ENCODE data around the gene FEN1.

FEN1 gene, protein sequence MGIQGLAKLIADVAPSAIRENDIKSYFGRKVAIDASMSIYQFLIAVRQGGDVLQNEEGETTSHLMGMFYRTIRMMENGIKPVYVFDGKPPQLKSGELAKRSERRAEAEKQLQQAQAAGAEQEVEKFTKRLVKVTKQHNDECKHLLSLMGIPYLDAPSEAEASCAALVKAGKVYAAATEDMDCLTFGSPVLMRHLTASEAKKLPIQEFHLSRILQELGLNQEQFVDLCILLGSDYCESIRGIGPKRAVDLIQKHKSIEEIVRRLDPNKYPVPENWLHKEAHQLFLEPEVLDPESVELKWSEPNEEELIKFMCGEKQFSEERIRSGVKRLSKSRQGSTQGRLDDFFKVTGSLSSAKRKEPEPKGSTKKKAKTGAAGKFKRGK

DNA sequence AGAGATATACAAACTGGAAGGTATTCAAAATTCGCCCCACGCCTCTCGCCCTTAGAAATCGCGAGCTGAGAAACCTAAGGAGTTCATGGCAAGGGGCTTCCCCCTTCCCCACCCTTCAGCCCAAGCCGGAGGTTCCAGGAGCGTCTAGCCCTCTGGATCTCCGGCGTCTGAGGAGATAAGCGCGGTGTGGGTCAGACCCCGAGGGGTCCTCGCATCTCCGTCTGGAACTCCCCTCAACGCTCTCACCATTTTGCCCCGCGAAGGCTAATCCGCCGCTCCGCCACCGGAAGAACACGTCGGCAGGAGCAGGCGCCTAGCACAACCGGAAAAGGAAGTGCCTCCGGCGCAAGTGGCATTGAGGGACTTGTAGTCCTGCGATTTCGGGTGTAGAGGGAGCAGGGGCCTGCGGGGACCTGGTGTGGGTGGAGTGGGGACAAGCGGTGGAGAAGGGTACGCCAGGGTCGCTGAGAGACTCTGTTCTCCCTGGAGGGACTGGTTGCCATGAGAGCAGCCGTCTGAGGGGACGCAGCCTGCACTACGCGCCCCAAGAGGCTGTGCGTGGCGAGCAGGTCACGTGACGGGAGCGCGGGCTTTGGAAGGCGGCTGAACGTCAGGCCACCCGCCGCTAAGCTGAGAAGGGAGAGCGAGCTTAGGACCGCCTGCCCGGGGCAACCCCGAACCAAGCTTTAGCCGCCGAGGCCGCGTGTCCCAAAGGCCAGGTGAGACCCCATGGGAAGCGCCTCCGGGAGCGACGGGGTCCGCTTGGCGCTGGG, at the start of gene FEN1, which contains the start of gene TMEM258:
TSS of gene FEN1 (plus strand) at position 602 of the 773 bp plus-strand sequence. CDS start 2,451 bp downstream, outside the sequence.
TSS of gene TMEM258 (minus strand) at position 290 of the 773 bp plus-strand sequence. CDS start at position 249, 41 bp downstream.
- DNase-seq (ENCODE audit: extremely low read depth in 1 of 2, low read depth in 1 of 2): peak; percentile 70 to 81

DNA sequence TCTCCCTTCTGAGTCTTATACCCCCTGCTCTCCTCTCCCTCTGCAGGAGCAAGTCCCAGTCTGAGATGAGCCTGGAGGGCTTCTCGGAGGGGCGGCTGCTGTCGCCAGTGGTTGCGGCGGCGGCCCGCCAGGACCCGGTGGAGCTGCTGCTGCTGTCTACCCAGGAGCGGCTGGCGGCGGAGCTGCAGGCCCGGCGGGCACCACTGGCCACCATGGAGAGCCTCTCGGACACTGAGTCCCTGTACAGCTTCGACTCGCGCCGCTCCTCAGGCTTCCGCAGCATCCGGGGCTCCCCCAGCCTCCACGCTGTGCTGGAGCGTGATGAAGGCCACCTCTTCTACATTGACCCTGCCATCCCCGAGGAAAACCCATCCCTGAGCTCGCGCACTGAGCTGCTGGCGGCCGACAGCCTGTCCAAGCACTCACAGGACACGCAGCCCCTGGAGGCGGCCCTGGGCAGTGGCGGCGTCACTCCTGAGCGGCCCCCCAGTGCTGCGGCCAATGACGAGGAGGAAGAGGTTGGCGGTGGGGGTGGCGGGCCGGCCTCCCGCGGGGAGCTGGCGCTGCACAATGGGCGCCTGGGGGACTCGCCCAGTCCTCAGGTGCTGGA, 49.1 kb upstream of the FEN1 start:
- DNase-seq (ENCODE audit: extremely low read depth in 1 of 2, low read depth in 1 of 2): no peak

DNA sequence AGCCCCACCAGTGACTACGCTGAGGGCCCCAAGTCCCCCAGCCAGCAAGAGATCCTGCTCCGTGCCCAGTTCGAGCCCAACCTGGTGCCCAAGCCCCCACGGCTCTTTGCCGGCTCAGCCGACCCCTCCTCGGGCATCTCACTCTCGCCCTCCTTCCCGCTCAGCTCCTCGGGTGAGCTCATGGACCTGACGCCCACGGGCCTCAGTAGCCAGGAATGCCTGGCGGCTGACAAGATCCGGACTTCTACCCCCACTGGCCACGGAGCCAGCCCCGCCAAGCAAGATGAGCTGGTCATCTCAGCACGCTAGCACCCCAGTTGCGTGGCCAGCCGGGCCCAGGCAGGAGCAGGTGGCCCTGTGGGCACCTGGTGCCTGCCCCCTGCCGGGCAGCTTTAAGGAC, 48.5 kb upstream of the FEN1 start:
- no peak for DNase-seq (ENCODE audit: extremely low read depth in 1 of 2, low read depth in 1 of 2)

DNA sequence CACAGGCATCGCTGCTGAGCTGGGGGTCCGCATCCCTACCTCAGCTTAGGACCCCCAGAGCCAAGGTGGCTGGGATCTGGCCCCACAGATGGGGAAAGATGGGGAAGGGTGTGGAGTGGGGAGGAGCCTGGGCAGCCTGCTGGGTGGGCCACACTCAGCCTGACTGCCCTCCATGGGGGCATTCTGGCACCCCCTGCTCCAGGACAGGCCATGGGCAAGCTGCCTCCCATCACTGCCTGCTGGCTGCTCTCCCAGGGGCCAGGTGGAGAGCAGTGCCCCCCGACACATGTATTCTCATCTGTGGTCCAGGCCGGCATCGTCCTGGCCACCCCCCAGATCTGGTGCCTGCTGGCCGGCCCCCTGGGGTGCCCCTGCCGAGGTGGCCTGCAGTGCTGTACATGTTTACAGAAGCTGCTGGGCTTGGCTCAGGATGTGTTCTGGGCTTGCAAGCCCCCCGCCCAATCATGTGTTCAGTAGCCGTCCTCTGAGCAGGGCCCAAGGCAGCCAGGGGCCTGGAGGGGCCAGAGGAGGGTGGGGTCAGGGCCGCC, 48.0 kb upstream of the FEN1 start:
- no peak for DNase-seq (ENCODE audit: extremely low read depth in 1 of 2, low read depth in 1 of 2)

DNA sequence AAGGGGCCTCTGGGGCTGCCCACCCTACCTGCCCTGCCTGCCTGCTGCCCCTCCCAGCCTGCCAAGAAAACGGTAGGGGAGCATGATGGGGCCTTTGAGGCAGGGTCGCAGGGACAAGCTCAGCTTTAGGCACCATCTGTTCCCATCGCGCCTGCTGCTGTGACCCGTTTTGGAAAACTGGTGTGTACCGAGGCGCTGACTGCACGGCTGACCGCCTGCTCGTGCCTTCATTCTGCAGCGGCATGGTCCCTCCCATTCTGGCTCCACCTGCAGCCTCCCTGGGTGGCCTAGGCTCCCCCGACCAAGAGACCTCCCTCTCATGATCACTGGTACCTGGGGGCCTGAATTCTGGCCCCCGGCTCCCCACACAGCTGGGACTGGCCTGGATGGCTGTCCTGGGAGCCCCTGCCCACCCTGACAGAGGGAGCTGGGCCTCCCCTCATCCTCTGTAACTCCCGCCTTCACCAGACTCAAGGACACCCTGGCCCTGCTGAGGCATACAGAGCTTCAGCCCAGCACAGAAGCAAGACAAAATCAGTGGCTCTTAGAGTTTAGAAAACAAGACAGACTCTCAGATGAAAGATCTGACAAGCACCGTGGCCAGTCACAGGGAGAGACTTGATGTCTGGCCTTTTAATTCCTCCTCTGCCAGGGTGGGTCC, 46.8 kb upstream of the FEN1 start:
- no peak for DNase-seq (ENCODE audit: extremely low read depth in 1 of 2, low read depth in 1 of 2)

DNA sequence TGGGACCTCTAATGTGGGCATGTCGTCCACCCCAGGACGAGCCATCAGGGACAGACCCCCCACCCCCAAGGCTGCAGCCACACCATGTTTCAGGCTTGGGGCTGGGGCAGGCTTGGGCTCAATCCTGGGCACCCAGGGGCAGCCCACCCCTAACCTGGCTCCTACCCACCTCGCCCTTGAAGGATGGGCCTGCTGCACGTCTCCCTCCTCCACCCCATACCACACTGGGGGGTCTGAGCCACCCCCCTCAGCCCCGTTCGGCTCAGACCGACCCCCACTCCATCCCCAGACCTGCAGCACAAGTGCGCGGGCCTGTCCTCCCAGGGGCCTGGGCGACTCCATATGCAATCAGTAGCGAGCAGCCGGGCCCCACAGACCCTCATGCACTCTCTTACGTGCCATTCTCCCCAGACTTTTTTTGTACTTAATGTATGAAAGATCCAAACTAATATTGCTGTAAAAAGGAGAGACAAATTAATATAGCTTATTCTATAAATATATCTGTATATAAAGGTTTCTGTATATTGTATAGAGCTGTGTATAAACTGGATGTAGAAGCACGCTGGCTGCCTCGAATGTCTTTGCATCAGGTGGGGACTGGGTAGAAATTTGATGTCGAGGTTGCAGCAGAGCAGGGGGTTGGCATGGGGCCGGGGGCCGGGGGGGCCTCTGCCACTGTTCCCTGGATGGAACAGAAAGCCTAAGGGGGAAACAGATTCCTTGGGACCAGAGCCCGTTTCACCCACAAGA, 46.1 kb upstream of the FEN1 start:
- no peak for DNase-seq (ENCODE audit: extremely low read depth in 1 of 2, low read depth in 1 of 2)

DNA sequence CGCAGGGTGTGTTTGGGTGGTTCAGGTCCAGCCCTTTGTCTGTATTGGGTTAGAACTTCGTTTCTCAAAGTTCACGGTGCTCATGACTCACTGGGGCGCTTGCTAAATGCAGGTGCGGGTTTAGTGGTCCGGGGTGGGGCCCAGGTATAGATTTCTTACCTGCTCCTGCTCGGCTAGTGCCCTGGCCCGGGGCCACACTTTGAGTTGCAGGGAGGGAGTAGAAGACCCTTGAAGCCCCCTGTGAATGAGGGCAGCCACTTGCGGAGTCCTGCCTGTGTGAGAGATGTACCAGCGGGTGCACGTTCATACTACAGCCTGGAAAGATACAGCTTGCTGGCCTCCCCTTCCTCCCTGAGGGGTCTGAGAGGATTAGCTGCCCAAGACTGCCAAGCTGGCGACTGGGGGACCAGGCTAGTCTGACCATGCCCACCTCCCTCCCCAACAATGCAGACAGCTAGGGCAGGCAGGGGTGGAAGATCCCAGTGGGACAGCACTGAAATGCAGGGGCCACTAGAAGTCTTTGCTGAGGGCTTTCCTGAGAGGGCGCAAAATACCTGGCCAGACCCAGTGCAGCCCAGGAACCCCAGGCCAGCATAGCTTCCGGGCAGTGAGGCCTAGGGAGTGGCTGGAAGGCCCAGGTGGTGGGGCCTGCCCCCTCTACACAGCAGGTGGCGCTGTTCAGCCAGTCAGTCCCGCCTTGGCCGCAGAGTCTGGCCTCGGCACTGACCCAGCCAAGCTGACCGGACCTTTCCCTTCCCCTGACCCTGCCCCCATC, 45.3 kb upstream of the FEN1 start:
- no peak for DNase-seq (ENCODE audit: extremely low read depth in 1 of 2, low read depth in 1 of 2)

DNA sequence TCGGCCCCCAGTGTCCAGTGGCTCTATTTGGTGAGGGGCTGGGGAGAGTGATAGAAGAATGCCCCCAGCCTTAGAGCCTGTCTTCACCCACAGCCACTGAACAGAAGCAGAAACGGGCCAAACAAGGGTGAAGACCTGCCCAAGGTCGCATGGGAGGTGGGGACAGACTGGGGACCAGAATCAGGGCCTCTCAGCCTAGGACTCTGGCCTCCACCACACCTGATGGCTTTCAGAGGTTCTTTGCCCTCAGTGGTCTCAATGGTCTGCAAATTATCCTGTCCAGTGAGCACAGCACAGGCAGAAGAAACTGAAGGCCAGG, 44.8 kb upstream of the FEN1 start:
- DNase-seq (ENCODE audit: extremely low read depth in 1 of 2, low read depth in 1 of 2): no peak

DNA sequence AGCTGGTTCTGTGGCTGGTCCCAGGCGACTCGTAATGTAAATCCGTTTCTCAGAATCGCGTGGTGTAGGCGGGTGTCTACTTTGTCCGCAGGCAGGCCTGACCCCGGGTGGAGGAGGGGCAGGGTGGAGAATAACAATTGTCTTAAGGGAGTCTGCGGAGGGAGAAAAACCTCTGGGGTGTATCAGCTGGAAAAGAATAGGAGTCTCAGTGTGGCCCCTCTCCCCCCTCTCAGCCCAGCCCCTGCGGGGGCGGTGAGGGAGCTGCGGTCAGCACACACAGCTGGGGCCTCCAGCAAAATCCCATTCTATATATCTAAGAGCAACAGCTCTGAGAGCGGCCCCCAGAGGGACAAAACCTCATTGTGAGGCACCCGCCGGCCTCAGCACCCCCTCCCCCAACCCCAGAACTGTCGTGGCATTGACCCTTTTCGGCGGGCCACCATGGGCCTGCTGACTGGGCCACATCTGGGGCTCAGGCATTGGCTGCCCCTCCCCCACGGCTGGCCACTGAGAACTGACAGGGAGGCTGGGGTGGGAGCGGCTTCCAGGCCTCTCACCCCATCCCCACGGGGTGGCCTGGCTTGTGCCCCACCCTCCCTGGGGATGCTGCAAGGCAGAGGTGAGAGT, 43.0 kb upstream of the FEN1 start:
- no peak for DNase-seq (ENCODE audit: extremely low read depth in 1 of 2, low read depth in 1 of 2)

DNA sequence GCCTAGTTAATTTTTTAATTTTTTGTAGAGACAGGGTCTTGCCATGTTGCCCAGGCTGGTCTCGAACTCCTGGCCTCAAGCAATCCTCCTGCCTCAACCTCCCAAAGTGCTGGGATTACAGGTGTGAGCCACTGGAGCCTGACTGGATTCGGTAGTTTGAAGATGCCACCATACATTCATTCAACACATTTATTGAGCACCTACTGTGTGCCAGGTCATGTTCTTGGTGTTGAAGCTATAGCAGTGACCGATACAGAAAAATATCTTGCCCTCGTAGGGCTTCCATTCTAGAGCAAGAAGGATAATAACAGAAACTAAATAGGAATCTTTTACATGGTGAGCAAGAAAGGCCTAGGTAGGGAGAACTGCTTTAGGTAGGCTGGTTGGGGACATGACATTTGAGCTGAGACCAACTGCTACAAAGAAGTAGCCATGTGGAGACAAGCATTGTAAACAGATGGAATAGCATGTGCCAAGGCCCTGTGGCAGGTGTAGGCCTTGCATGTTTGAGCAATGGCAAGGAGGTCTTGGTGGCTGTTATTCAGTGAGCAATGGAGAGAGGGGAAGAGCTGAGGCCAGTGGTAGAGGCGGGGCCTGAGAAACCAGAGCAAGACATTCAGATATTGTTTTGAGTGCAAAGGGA, 42.0 kb upstream of the FEN1 start:
- DNase-seq (ENCODE audit: extremely low read depth in 1 of 2, low read depth in 1 of 2): no peak

DNA sequence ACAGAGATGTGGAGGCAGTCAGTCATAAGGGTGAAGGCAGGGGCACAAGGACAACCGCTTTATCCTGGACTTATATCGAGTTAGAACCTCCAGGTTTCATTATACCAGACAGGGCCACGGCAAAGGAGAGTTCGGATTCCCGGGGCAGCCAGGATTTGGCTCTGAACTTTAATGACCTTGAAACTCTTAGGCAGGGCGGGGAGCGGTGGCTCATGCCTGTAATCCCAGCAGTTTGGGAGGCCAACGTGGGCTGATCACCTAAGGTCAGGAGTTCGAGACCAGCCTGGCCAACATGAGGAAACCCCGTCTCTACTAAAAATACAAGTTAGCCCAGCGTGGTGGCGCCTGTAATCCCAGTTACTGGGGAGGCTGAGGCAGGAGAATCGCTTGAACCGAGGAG, 41.3 kb upstream of the FEN1 start:
- no peak for DNase-seq (ENCODE audit: extremely low read depth in 1 of 2, low read depth in 1 of 2)

DNA sequence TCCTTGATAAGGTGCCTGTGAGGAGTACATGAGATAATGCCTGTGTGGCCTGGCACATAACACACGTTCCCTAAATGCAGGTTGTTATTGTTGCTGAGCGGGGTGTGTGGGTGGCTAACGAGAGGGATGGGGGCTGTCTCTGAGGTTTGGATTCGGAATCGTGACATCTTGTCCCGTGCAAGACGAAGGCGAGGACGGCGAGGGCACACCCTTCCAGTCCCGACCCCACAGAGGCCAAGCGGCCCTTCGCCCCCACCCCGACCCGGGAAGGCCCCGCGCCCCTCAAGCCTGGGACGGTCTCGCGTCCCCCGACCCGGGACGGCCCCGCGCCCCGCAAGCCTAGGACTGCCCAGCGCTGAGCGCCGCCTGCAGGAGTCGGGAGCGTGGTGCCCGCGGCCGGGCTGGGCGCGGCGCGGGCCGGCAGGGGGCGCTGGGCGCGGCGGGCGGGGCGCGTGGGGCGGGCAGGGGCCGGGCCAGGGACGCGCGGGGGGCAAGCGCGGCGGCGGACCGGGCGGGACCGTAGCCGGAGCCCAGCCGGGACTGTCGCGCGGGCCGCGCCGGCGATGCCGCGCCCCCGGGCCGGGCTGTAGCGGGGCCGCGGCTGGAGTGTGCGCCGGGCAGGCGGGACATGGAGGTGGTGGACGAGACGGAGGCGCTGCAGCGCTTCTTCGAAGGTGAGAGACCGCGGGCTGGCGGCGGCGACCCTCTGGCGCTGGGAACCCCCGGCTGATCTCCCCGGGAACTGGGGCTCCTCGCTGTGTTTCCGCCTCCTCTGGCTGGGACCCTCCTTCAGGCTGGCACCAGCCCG, 40.4 kb upstream of the FEN1 start, which contains the start of gene MYRF:
TSS of gene MYRF (plus strand) at position 520 of the 808 bp plus-strand sequence. CDS start at position 629, 109 bp downstream.
- DNase-seq (ENCODE audit: extremely low read depth in 1 of 2, low read depth in 1 of 2): no peak

DNA sequence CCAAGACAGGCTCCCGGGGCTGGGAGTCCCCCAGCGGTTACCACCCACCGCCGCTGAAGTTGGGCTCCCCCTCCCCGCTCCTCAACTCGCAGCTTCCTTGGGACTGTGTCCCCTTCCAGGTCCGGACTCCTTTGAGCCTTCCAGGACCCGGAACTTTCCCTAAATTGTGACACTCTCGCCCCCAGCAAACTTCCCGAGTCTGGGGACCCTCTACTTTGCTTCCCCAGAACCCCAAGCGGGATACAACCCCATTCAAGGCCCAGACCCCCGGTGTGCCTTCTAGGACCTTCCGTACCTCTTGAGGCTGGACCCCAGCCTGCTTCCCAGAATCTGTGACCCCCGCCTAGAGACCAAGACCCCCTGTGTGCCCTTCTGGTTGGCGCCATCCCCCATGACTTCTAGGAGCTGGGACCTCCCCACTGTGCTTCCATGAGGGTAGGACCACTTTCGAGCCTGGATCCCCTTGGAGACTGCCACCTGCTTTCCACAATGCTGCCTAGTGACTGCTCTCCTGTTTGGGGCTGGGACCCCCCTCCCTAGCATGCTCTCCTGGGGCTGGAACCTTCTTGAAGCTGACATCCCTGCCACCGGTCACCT, 39.7 kb upstream of the FEN1 start:
- no peak for DNase-seq (ENCODE audit: extremely low read depth in 1 of 2, low read depth in 1 of 2)

DNA sequence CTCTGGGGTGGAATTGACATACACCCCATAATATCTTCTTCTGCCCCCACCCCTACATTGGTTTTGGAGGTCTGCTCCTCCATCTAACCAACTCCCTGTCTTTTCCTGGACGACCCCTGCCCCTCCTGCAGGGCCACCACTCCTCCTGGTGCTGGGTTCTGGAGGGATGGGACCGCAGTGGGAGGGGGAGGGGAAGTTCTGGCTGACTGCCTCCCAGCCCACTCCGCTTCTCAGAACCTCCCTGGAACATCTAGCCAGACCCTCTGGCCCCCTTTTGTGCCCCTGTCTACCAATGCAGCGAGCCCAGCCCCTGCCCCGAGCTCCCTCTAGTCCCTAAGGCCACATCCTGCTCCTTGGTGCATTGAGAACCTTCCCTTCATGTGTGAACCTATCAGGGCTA, 39.0 kb upstream of the FEN1 start:
- no peak for DNase-seq (ENCODE audit: extremely low read depth in 1 of 2, low read depth in 1 of 2)

DNA sequence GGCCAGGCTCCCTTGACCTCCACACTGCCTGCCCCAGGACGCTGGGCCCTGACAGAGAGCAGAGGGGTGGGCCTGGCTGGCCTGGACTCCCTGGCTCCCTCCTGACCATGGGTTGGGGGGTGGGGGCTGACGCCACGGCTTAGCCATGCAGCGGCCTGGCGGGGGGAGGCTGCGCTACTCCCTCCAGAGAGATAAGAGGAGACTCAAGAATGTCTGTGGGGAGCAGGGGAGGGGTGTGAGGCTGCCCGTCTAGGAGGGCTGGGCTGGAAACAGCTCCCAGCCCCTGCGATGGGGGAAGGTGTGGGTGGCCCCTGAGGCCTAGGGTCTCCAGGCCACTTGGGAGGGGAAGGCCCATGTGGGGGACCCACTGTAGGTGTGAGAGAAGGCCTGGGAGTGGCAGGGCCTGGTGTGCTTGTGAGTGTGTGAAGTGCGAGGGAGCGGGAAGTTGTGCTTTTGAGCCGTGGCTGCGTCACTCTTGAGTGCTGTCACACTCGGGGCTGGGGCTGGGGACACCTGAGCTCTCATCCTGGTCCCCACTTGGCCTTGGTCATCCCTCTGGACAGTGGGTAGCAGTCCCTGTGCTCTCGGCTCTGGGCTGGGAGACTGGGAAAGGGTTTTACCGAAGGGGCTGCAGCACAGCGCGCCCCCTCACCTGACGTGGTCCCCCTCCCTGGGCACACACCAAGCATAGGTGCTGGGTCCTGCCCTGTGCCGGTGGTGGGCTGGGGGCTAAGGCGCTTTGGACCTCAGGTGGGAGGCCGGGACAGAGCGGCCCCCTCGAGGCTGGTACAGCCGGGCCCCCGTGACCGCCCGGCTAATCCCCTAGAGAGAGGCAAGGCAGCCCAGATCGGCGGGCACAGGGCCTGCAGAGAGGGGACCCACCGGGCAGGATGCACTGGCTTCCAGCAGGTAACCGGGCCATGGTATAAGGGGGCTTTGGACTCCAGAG, 37.9 kb upstream of the FEN1 start:
- DNase-seq (ENCODE audit: extremely low read depth in 1 of 2, low read depth in 1 of 2): no peak

DNA sequence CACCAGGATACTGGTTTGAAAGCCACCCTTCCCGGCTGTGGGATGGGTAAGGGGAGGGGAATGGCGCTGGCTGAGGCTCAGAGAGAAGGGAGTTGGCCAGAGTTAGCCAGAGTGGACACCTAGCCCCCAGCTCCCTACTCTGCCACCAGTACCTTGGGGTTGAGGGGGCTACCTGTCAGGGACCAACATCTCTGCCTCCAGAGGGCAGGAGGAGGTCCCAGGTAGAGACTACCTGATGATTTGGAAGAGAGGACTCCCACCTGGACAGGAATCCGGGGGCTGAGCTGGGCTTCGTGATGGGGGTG, 36.6 kb upstream of the FEN1 start:
- DNase-seq (ENCODE audit: extremely low read depth in 1 of 2, low read depth in 1 of 2): no peak
